GM13976 (cell line): ENCODE measurements around the gene MRPL24.

Source experiments
- DNase-seq: peaks from one replicate; pipeline ENCODE4 v3.0.0; 2012; ENCODE audit warnings: low spot score
- in situ Hi-C: fragments of 300-500 bp; cut with MboI; formaldehyde crosslinking; loops from one replicate; pipeline ENCODE4 v1.12.0; 2022; ENCODE audit warnings: low sequenced_read_pairs, mixed read lengths, inconsistent platforms; ENCODE audit not compliant: unreplicated experiment
- TF ChIP-seq, protein P1 (sequence below): IDR thresholded peaks from 2 replicates; pipeline ENCODE4 v1.5.1; 2012; ENCODE audit warnings: borderline replicate concordance, mild to moderate bottlenecking; ENCODE audit not compliant: insufficient read depth; ENCODE audit errors: extremely low read depth, missing control alignments, control extremely low read depth

The MRPL24 gene

DNA sequence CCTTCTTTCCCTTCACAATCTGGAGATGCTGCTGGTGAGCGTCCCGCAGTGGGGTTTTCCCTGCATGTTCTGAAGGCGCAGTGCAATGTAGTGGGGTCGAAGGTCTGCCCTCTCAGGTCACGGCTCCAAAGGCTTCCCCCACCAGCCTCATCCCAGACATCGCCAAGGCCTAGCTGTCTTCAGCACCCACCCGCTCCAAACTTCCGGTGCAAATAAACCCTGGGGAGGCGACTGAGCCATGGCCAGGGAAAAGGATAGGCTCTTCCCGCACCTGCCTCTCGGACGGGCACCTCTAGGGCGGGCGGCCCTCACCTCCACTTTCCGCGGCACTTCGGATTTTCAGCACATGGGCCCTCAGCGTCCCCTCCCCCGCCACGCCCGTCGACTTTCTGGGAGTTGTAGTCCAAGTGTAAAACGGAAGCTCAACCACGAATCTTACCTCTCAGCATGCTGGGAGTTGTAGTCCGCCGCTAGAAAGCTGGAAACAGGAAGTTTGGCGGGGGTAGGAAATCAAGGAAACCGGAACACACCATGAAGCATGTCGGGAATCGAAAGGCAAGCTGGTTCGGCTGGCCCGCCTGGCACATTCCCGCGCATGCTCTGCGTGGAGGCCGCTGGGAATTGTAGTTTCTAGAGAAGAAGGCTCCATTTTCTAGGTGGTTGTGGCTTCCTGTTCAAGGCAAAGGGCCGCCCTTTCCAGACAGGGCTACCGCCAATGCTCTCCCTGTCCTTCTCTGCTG lies at the start of gene MRPL24:
TSS of gene MRPL24 (minus strand) at position 348 of the 740 bp plus-strand sequence. CDS start 2,384 bp downstream, outside the sequence.
- in situ Hi-C loops: no loop called here
- TF ChIP-seq, protein P1, sequence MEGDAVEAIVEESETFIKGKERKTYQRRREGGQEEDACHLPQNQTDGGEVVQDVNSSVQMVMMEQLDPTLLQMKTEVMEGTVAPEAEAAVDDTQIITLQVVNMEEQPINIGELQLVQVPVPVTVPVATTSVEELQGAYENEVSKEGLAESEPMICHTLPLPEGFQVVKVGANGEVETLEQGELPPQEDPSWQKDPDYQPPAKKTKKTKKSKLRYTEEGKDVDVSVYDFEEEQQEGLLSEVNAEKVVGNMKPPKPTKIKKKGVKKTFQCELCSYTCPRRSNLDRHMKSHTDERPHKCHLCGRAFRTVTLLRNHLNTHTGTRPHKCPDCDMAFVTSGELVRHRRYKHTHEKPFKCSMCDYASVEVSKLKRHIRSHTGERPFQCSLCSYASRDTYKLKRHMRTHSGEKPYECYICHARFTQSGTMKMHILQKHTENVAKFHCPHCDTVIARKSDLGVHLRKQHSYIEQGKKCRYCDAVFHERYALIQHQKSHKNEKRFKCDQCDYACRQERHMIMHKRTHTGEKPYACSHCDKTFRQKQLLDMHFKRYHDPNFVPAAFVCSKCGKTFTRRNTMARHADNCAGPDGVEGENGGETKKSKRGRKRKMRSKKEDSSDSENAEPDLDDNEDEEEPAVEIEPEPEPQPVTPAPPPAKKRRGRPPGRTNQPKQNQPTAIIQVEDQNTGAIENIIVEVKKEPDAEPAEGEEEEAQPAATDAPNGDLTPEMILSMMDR: no peak
- DNase-seq: peak; percentile 93

- DNase-seq: no peak
- TF ChIP-seq, protein P1: no peak
- in situ Hi-C loops: no loop called here
These were observed 48.9 kb upstream of the MRPL24 start for GRCh38 chr1:156789621-156790318.

DNA sequence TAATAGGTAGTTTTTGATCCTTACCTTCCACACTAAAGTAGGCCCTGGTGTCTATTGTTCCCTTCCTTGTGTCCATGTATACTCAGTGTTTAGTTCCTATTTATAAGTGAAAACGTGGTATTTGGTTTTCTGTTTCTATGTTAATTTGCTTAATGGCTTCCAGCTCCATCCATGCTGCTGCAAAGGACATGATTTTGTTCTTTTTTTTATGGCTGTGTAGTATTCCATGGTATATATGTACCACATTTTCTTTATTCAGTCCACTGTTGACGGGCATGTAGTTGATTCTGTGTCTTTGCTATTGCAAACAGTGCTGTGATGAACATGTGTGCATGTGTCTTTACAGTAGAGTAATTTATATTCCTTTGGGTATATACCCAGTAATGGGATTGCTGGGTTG lies 47.2 kb upstream of the MRPL24 start:
- in situ Hi-C loops: no loop called here
- TF ChIP-seq, protein P1: no peak
- no peak for DNase-seq

GRCh38 chr1:156786640-156787039 lies 45.8 kb upstream of the MRPL24 start:
- TF ChIP-seq, protein P1: no peak
- DNase-seq: no peak
- in situ Hi-C loops: no loop called here

DNA sequence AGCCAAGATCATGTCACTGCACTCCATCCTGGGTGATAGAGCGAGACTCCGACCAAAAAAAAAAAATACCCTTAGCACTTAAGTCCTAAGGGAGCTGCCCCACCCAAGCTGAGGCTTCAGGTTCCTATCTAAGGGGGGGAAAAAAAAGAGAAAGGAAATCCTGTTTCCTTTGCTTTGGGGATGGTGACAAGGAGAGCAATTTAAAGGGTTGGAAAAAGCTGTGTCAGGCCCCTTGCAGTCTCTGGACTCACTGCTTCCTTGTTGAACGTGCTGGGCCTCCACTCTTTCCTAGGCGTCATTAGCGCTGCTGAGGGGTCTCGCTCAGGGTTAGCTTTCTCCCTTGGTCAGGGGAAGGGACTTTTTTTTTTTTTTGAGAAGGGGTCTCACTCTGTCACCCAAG lies 44.6 kb upstream of the MRPL24 start:
- TF ChIP-seq, protein P1: no peak
- no peak for DNase-seq
- in situ Hi-C loops: no loop called here

GRCh38 chr1:156781585-156782186 lies 40.8 kb upstream of the MRPL24 start:
- TF ChIP-seq, protein P1: no peak
- in situ Hi-C loops: no loop called here
- DNase-seq: no peak
